Transverse colon (tissue), 4 donors: ENCODE data around the gene CEP152. TPM values are rescaled to one million over a fixed set of nuclear protein-coding genes. Genes with fewer than 3 reads are reported as not detected.

Experiments
- DNase-seq: peaks from one replicate; pipeline ENCODE4 v3.0.0-alpha.2; 2019
- H3K27ac ChIP-seq, 4 donors: fragments of 200-600 bp; sonication (generic); 2 replicates each; pipeline ENCODE4 v1.5.1; 2016 to 2018; ENCODE audit warnings: inconsistent platforms in 4 of 4
- H3K27me3 ChIP-seq: fragments of 200-600 bp; sonication (generic); 2 replicates; pipeline ENCODE4 v1.5.1; 2017; ENCODE audit warnings: inconsistent platforms
- H3K36me3 ChIP-seq, 4 donors: fragments of 200-600 bp; sonication (generic); 2 replicates each; pipeline ENCODE4 v1.5.1; 2017 to 2019; ENCODE audit warnings: inconsistent platforms in 4 of 4
- H3K4me1 ChIP-seq, 4 donors: fragments of 200-600 bp; sonication (generic); 2 replicates each; pipeline ENCODE4 v1.5.1; 2017 to 2020; ENCODE audit warnings: inconsistent platforms in 4 of 4
- H3K4me3 ChIP-seq, 4 donors: fragments of 200-600 bp; sonication (generic); 1 replicate in 1 of 4; 2 replicates in 3 of 4; pipeline versions ENCODE4 v1.5.1 to v1.6.1; 2017 to 2019; ENCODE audit warnings: inconsistent platforms in 4 of 4
- H3K9me3 ChIP-seq, 2 donors: fragments of 200-600 bp; sonication (generic); 2 replicates each; pipeline ENCODE4 v1.5.1; 2017 to 2019; ENCODE audit warnings: inconsistent platforms in 2 of 2
- CTCF ChIP-seq, 5 experiments: fragments of 200-600 bp in 3 of 5; fragments of 450-650 bp in 2 of 5; sonication (generic) in 3 of 5; IDR thresholded peaks; 1 replicate in 2 of 5; 2 replicates in 3 of 5; pipeline ENCODE4 v1.5.1; 2016 to 2017; ENCODE audit warnings: antibody characterized with exemption in 5 of 5, inconsistent platforms in 3 of 5, mild to moderate bottlenecking in 2 of 5, moderate library complexity in 1 of 5
- EP300 ChIP-seq: sonication (generic); formaldehyde crosslinking; IDR thresholded peaks from one replicate; pipeline ENCODE4 v1.6.1; 2017; ENCODE audit warnings: antibody characterized with exemption, low read depth
- POLR2A ChIP-seq: fragments of 450-650 bp; IDR thresholded peaks from one replicate; pipeline ENCODE4 v1.6.1; 2016; ENCODE audit warnings: antibody characterized with exemption, mild to moderate bottlenecking, moderate library complexity
- POLR2AphosphoS5 ChIP-seq, 3 donors: sonication (generic); formaldehyde crosslinking; IDR thresholded peaks; one replicate each; pipeline ENCODE4 v1.6.1; 2016; ENCODE audit warnings: antibody characterized with exemption in 3 of 3
- WGBS, 2 donors: methylation state at CpG; one replicate each; pipeline ENCODE4 v1.1.5; 2018; ENCODE audit warnings: low coverage in 1 of 2; 5-methylcytosine and 5-hydroxymethylcytosine counted together
- in situ Hi-C, 4 donors: fragments of 200-750 bp; cut with MboI; loops; one replicate each; pipeline versions ENCODE4 v1.15.0 to v1.15.1; 2017; ENCODE audit warnings: low sequenced_read_pairs in 3 of 4, low pct_ligation_motif_present in 1 of 4, low pct_unique_long_range_greater_than_20kb in 1 of 4
- intact Hi-C: fragments of 100-400 bp; cut with DNase I; formaldehyde crosslinking; loops from one replicate; pipeline ENCODE4 v1.15.1; 2023; ENCODE audit warnings: low total_unique reads
- total RNA-seq, 4 donors: library from RNA; depleted of rRNA; stranded (reverse); fragments of >200 nt; gene quantifications; one replicate each; pipeline ENCODE4 v1.1.0, GENCODE V29; 2016

The CEP152 gene
- total RNA-seq, 4 donors from 2014 or later = 3.4 to 16.7 (median 9.8) TPM

GRCh38 chr15:48759921-48760320 lies 50.9 kb downstream of the CEP152 start:
- WGBS, 2 donors = 90 to 100% methylated on average over 1 of the region's 1 CpG
- Histone ChIP-seq H3K27ac (no peak overlapping the region), H3K4me1 (no peaks in the 10 kb centered on the region), H3K27me3 (no peaks in the 10 kb centered on the region), H3K9me3 (no peaks in the 10 kb centered on the region), H3K4me3 (no peak overlapping the region), H3K36me3 (peaks cover 0 to 28% (median 1%) of the 10 kb centered on the region in 4 donors)
- no peak for DNase-seq
- TF ChIP-seq CTCF (IDR thresholded peaks at IDR 0.05) (no peak), POLR2AphosphoS5 (IDR thresholded peaks at IDR 0.05) (no peak), EP300 (no peak), POLR2A (no peak)
- intact Hi-C loops (no loop called here), in situ Hi-C loops (no loop called here)

GRCh38 chr15:48757661-48758060 lies 53.2 kb downstream of the CEP152 start:
- in situ Hi-C loops (no loop called here), intact Hi-C loops (no loop called here)
- no peak for DNase-seq
- Histone ChIP-seq H3K4me1 (no peaks in the 10 kb centered on the region), H3K4me3 (no peak overlapping the region), H3K36me3 (peaks cover 0 to 28% (median 1%) of the 10 kb centered on the region in 4 donors), H3K27ac (no peak overlapping the region), H3K27me3 (no peaks in the 10 kb centered on the region), H3K9me3 (no peaks in the 10 kb centered on the region)
- WGBS, 2 donors = 100% methylated on average over 1 of the region's 1 CpG
- TF ChIP-seq CTCF (IDR thresholded peaks at IDR 0.05) (no peak), EP300 (no peak), POLR2A (no peak), POLR2AphosphoS5 (IDR thresholded peaks at IDR 0.05) (no peak)

GRCh38 chr15:48754011-48754410 lies 56.9 kb downstream of the CEP152 start:
- no peak for DNase-seq
- 81 to 92% methylated on average over 2 to 3 of the region's 3 CpGs for WGBS, 2 donors
- TF ChIP-seq POLR2A = no peak
- no peak for TF ChIP-seq EP300
- TF ChIP-seq POLR2AphosphoS5 (IDR thresholded peaks at IDR 0.05) = no peak
- TF ChIP-seq CTCF (IDR thresholded peaks at IDR 0.05) = no peak
- H3K27ac ChIP-seq = no peak overlapping the region
- intact Hi-C loops (no loop called here), in situ Hi-C loops (no loop called here)
- no peaks in the 10 kb centered on the region for H3K27me3 ChIP-seq
- H3K4me1 ChIP-seq = no peaks in the 10 kb centered on the region
- peaks cover 0 to 9% (median 1%) of the 10 kb centered on the region in 4 donors for H3K36me3 ChIP-seq
- no peaks in the 10 kb centered on the region for H3K9me3 ChIP-seq
- no peak overlapping the region for H3K4me3 ChIP-seq

- no peak for DNase-seq
- intact Hi-C loops = no loop called here
- in situ Hi-C loops = no loop called here
- no peak overlapping the region for H3K27ac ChIP-seq
- H3K4me1 ChIP-seq = no peaks in the 10 kb centered on the region
- H3K4me3 ChIP-seq = no peak overlapping the region
- no peak for TF ChIP-seq CTCF (IDR thresholded peaks at IDR 0.05)
- no peak for TF ChIP-seq POLR2AphosphoS5 (IDR thresholded peaks at IDR 0.05)
- TF ChIP-seq POLR2A = no peak
- TF ChIP-seq EP300 = no peak
- H3K27me3 ChIP-seq = no peaks in the 10 kb centered on the region
- 69 to 75% methylated on average over 2 to 3 of the region's 3 CpGs for WGBS, 2 donors
- peaks cover 0 to 9% (median 1%) of the 10 kb centered on the region in 4 donors for H3K36me3 ChIP-seq
- no peaks in the 10 kb centered on the region for H3K9me3 ChIP-seq
Measured at GRCh38 chr15:48751595-48751994, 59.3 kb downstream of the CEP152 start.
